ENCODE measurements around the gene CACNB4. TPM values are rescaled to one million over a fixed set of nuclear protein-coding genes. Genes with fewer than 3 reads are reported as not detected.

CACNB4 gene
- total and polyA plus RNA-seq, 2 of the 4 experiments (the other 2 are of a cell fraction), result 0.12 to 0.36 TPM

GRCh38 chr2:152084076-152084475 lies 14.8 kb downstream of the CACNB4 start:
- no peak overlapping the region for H3K23ac ChIP-seq (ENCODE audit: low read depth, low read length)
- 0 out of 2 replicates have a peak, but pooled peaks cover 2% of the 10 kb centered on the region for H3K9me3 ChIP-seq (ENCODE audit: control insufficient read depth, insufficient read depth, low read length)
- in situ Hi-C loops (cut with MboI; ENCODE audit: low sequenced_read_pairs) (no loop called here), dilution Hi-C loops (cut with HindIII; ENCODE audit: low sequenced_read_pairs, unreplicated experiment) (no loop called here), intact Hi-C loops (cut with micrococcal nuclease) (no loop called here)
- H2BK20ac ChIP-seq (ENCODE audit: low read depth, low read length), result no peak overlapping the region
- H4K20me1 ChIP-seq (ENCODE audit: insufficient read depth, low read length), result no peaks in the 10 kb centered on the region
- H2BK15ac ChIP-seq (ENCODE audit: low read depth, low read length), result no peak overlapping the region
- WGBS, 2 experiments (ENCODE audit: extremely low coverage in 2 of 2, insufficient read length in 1 of 2), result 60% methylated on average over 3 of the region's 6 CpGs; no CpG with 5 or more reads in 1 of the 2 experiments
- peaks cover 7% of the 10 kb centered on the region for H3K27me3 ChIP-seq (ENCODE audit: control insufficient read depth, insufficient read depth, low read length)
- no peak overlapping the region for H3K4me2 ChIP-seq (ENCODE audit: low read depth, low read length)
- no peak overlapping the region for H2BK120ac ChIP-seq (ENCODE audit: low read depth, low read length)
- no peak overlapping the region for H3K9ac ChIP-seq (ENCODE audit: low read depth, low read length)
- POLR2A ChIA-PET (ENCODE audit: unreplicated experiment), result interaction anchor here (0.7 kb wide), 1 partner anchor 31 kb away, joined by 4 read pairs; no protein-coding TSS in a partner anchor
- no peaks in the 10 kb centered on the region for H3K79me1 ChIP-seq (ENCODE audit: low read depth in 1 of 2, low read length in 2 of 2)
- H2AK9ac ChIP-seq (replicated peaks; ENCODE audit: low read depth, low read length, poor library complexity), result no peak overlapping the region
- DNase-seq (no peak), ATAC-seq (ENCODE audit: low read depth) (no peak)
- H4K91ac ChIP-seq (ENCODE audit: insufficient read depth, low read depth, low read length), result no peak overlapping the region
- H3K18ac ChIP-seq (ENCODE audit: low read depth, low read length), result no peak overlapping the region
- no peak overlapping the region for H2AK5ac ChIP-seq (ENCODE audit: low read depth, low read length)
- H3K36me3 ChIP-seq (ENCODE audit: control insufficient read depth, insufficient read depth, low read length), result no peaks in the 10 kb centered on the region
- no peak overlapping the region for H3K14ac ChIP-seq (replicated peaks; ENCODE audit: low read depth, low read length)
- H3K4me1 ChIP-seq (ENCODE audit: control insufficient read depth, insufficient read depth, low read length), result no peaks in the 10 kb centered on the region
- no peak overlapping the region for H2BK5ac ChIP-seq (ENCODE audit: low read depth, low read length, poor library complexity, severe bottlenecking)
- no peak overlapping the region for H3K4me3 ChIP-seq (ENCODE audit: insufficient read depth, low read depth, low read length)
- H4K8ac ChIP-seq (ENCODE audit: low read depth in 2 of 2, low read length in 2 of 2), result no peak overlapping the region
- H4K5ac ChIP-seq (ENCODE audit: low read depth, low read length), result no peak overlapping the region
- no peak overlapping the region for H3K4ac ChIP-seq (ENCODE audit: low read depth, low read length)
- no peak overlapping the region for H3K27ac ChIP-seq (ENCODE audit: insufficient read depth, low read length)
- BruUV-seq (replicated peaks), result no TSS peak
- no peak for TF ChIP-seq MXI1 (IDR thresholded peaks at IDR 0.05; ENCODE audit: borderline replicate concordance, low read depth, low read length)
- CTCF ChIA-PET, result no interaction called here
- H3K9me1 ChIP-seq (ENCODE audit: insufficient read depth, low read length), result no peaks in the 10 kb centered on the region
- H3K56ac ChIP-seq (ENCODE audit: extremely low read depth, insufficient read depth, low read length), result no peak overlapping the region
- H2AFZ ChIP-seq (replicated peaks; ENCODE audit: low read length, poor library complexity), result no peak overlapping the region
